SHP77 (cell line): Measurements from ENCODE around the gene EIF4G1.
A peak's percentile ranks its signal among the peaks of the same experiment; 100 is the strongest.

ENCODE experiments used
- DNase-seq, 2 experiments: peaks; one replicate each; lab custom pipeline; 2025; lab: John Stamatoyannopoulos, UW

Gene EIF4G1

GRCh38 chr3:184305577-184305976 lies 8.8 kb upstream of the EIF4G1 start:
- DNase-seq: no peak

GRCh38 chr3:184306341-184306972 lies 7.9 kb upstream of the EIF4G1 start:
- DNase-seq: no peak

DNA sequence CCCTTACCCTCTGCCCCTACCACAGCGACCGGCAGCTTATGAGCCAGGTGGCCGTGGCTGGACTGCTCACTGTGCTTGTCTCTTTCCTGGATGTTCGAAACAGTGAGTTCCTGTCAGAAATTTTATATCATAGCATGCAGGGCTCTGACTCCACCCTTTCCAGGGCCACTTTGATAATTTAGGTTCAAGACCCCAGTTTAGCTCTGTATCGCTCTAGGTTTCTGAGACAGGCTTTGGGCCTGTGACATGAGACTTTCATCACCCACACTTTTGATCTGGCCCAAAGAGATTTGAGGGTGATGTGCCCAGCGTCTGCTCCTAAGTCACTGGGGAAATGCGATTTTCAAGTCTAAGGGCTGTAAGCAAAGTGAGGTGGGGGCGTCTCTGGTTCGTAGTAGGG lies 6.5 kb upstream of the EIF4G1 start:
- no peak for DNase-seq

GRCh38 chr3:184308744-184309143 lies 5.7 kb upstream of the EIF4G1 start:
- no peak for DNase-seq

DNA sequence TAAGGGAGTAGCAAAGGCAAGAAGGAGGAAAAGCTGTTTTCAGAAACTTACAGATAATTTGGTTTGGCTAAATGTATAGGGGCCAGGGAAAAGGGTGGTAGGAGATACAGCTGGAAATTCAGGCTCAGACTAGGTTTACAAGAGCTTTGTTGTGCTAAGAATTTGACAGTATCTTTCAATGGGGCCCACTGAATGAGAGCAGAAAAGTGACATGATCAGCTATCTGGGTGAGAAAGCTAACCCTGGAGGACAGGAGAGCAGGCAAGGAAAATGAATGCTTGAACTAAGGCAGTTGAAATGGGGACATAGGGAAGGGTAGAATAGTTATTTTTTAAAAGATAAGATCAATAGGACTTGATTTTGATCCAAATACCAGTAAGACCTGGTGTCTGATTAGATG lies 2.8 kb upstream of the EIF4G1 start:
- DNase-seq: no peak

DNA sequence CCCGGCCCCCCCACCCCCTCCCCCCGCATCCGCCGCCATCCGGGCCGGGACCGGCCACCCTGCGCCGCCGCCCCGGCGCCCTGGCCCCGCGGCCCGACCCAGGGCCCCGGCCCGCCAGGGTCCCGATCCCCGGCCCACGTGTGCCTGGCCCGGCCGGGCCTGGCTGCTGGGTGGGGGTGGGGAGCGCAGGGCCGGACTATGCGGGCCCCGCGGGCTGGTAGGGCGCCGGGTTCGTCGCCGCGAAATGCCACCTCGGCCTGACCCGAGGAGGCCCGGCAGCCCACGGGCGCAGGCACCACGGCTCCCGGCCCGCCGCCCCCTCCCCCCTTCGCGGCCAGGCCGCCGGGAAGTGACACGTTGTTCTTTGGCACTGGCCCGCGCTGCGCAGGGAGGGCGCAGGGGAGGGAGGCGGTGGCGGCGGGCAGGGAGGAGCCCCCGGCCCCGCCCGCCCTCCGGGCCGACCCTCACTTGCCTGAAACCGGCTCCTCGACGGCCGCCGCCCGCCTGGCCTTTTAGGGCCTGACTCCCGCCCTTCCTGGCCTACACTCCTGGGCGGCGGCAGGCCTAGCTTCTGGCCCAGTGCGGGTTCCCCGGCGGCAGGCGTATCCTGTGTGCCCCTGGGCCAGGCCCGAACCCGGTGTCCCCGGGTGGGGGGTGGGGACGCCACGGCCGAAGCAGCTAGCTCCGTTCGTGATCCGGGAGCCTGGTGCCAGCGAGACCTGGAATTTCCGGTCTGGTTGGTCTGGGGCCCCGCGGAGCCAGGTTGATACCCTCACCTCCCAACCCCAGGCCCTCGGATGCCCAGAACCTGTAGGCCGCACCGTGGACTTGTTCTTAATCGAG lies 515 bp downstream of the EIF4G1 start:
- DNase-seq: peak in 1 of 2 experiments; percentile 23

GRCh38 chr3:184315543-184315867 lies 1.1 kb downstream of the EIF4G1 start:
- no peak for DNase-seq

DNA sequence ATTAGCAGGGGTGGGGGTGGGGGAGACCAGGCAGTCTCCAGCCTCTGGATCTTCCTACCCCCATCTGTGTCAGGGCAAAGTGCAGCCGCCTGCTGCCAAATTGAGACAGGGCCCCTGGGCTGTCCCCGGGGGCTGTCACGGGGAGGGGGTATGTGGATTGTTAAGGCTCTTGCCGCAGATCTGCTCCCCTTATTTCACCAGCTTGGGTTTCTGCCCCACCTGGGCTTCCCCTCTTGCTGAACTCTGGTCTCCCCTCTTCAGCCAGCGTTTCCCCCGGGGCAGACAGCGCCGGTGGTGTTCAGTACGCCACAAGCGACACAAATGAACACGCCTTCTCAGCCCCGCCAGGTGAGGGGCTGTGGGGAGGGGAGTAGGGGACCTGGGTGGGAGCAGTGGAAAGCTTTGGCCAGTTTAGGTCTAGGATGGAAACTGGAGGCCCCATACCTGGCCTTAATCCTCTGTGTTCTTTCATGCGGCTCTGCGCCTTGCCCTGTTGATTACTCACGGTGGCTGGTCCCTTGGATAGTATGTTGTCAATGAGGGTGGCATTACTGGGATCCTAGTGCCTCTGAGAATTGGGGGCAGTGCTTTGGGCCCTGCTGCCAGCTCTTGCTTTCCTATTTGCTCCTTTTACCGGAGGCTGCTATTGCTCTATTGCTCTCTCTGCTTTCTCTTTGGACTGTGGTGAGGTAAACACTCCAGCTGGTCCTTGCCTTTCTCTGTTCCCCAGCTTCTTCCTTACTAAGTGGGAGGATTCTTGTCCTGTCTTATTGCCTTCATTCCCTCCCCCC lies 1.7 kb downstream of the EIF4G1 start:
- no peak for DNase-seq

DNA sequence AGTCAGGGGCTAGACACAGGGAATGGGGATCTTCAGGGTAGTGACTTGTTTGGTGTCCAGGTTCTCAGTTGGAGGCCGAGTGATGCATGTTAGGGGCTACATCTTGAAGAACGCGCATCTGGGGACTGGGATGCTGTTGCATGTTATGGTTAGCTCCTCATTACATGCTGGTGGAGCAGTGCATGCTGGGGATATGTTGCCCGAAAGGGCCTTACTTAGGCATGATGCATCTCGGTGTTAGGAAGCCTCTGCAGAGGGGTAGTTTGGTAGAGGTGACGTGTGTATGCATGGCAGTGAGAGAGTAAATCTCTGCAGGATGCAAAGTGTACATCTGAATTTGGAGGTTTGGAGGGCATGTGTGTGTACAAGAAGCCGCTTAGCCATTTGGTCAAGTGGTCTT lies 2.4 kb downstream of the EIF4G1 start:
- DNase-seq: no peak

DNA sequence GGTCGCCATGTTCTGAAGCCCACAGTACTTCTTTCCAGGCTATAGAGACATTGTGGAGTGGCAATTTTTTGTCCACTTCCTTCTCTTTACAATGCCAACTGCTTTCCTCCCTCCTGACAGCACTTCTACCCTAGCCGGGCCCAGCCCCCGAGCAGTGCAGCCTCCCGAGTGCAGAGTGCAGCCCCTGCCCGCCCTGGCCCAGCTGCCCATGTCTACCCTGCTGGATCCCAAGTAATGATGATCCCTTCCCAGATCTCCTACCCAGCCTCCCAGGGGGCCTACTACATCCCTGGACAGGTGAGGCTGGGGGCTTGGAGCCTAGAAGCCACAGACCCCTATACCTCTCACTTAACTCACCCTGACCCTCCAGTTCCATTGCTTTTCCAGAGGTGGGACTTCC lies 2.8 kb downstream of the EIF4G1 start:
- no peak for DNase-seq

GRCh38 chr3:184320104-184320445 lies 5.7 kb downstream of the EIF4G1 start:
- peak; percentile 14 to 52 for DNase-seq

DNA sequence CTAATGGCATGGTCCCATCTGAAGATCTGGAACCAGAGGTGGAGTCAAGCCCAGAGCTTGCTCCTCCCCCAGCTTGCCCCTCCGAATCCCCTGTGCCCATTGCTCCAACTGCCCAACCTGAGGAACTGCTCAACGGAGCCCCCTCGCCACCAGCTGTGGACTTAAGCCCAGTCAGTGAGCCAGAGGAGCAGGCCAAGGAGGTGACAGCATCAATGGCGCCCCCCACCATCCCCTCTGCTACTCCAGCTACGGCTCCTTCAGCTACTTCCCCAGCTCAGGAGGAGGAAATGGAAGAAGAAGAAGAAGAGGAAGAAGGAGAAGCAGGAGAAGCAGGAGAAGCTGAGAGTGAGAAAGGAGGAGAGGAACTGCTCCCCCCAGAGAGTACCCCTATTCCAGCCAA lies 7.3 kb downstream of the EIF4G1 start:
- no peak for DNase-seq

DNA sequence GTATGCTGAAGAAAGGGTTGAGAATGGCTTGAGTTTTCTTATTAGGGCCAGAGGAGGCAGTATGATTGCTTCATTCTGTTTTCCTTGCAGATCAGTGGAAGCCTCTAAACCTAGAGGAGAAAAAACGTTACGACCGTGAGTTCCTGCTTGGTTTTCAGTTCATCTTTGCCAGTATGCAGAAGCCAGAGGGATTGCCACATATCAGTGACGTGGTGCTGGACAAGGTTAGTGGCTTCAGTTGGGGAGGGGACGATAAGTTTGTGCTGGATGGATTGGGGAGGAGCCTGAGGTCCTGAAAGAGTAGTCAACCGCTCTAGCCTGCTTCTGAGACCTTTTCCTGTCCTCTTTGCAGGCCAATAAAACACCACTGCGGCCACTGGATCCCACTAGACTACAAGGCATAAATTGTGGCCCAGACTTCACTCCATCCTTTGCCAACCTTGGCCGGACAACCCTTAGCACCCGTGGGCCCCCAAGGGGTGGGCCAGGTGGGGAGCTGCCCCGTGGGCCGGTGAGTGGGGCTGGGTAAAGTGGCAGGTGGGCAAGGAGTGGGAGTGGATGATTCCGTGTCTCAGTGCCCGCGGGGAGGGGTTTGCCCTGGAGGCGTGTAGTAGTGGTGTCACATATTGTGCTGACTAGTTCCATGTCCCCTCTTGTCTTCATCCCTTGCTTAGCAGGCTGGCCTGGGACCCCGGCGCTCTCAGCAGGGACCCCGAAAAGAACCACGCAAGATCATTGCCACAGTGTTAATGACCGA lies 8.5 kb downstream of the EIF4G1 start:
- DNase-seq: no peak

- DNase-seq: no peak
Observed at GRCh38 chr3:184323696-184324095, 9.3 kb downstream of the EIF4G1 start.

GRCh38 chr3:184325269-184325668 lies 10.9 kb downstream of the EIF4G1 start:
- DNase-seq: no peak

- no peak for DNase-seq
Observed at GRCh38 chr3:184325715-184326369, 11.4 kb downstream of the EIF4G1 start.

DNA sequence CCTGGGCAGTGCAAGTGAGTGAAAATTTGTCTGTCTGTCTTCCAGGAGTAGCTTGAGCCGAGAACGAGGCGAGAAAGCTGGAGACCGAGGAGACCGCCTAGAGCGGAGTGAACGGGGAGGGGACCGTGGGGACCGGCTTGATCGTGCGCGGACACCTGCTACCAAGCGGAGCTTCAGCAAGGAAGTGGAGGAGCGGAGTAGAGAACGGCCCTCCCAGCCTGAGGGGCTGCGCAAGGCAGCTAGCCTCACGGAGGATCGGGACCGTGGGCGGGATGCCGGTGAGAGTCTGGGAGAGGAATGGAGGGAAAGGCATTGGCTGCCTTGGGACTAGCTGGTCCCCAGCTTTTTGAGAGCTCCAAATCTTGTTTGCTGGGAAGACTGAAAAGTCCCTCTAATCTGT lies 12.8 kb downstream of the EIF4G1 start:
- no peak for DNase-seq

DNA sequence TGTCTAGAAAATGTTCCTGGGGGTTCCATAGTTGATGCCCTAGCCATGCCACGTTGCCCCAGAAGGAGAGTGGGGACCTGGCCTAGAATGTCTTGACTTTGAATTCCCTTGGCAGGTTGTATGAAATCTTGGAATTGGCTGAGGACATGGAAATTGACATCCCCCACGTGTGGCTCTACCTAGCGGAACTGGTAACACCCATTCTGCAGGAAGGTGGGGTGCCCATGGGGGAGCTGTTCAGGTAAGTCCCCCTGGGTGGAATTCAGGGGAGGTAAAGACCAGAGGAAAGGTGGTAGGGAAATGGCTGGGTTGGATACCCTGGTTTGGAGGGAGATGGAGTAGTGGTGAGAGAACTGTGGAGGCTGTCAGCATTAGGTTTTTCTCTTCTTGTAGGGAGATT lies 14.1 kb downstream of the EIF4G1 start:
- DNase-seq: no peak

DNA sequence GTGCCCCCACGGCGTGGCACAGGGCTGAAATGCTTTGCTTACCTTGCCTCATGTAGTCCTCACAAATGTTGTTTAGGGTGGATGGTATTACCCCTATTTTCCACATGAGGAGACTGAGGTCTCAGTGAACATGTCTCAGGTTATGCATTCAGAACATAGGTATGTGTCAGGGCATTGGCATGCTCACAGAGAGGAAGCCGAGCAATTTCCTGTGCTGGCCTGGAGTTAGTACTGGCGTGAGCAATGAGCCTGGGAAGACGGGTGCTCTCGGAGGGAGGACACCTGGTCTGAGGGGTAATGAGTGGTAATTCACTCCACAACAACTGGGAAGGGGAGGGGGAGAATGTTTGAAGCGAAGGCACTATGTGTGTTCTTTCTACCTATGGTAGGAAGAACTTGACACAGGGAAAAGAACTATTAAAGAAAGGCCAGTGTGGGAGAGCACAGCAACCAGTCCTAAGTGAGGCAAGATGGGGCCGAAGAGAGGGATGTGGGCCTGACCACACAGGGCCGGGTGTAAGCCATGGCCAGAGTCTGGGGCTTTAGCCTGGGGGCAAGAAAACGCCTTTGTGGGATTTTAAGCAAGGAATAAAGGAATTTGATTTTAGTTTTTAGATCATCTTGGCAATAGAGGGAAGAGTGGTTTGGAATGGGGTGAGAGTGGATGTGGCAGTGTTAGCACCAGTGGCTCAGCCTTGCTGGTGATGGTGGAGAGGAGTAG lies 18.1 kb downstream of the EIF4G1 start:
- DNase-seq: no peak

DNA sequence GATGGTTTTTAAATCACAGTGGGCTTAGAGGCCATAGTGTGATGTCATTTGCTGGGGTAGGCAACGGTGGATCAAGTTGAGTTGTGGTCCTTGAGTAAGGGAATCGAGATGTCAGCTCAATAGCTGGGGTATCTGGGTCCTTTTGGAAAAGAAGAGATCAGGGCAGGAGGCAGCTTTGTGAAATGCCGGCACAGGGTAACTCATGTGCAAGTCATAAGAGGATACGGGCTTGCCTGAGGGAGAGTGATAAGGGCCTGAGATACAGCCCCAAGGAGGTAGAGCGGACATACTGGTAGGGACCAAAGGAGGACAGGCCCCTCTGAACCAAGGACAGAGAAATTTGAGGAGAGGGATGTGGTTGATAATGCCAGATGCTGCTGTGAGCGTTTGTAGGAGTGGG lies 18.8 kb downstream of the EIF4G1 start:
- no peak for DNase-seq

DNA sequence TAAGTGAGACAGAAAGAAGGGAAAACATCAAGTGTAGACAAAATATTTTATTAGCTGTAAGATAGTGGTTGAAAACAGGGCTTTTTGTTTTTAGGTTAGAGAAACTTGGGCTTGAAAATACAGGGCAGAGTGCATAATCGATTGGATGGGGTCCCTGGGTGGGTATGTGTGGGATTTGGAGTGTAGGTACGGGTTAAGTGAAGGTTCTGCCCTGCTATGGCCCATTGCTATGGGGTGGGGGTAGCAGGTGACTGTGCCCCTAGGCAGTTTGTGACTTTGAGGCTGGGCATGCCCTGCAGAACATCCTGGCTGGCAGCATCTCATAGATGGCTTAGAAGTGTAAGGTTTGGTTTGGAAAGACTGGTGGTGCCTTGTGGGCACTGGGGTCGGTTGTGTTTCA lies 19.3 kb downstream of the EIF4G1 start:
- DNase-seq: no peak
